HEK293 (cell line): ENCODE data around the gene C20orf144.
"Not testable (repeated sequence)": the region's sequence is repeated elsewhere in the genome, so short reads cannot be mapped to it uniquely, and the experiment has no call there.

Experiments used
- CTCF ChIA-PET: fragments of 350-600 bp; formaldehyde crosslinking; extraction: SDS; loops from one replicate; lab custom pipeline; 2021; ENCODE audit warnings: antibody characterized with exemption; lab: Yijun Ruan, JAX
- POLR2A ChIA-PET: fragments of 300-600 bp; formaldehyde crosslinking; extraction: SDS; loops from one replicate; lab custom pipeline; 2020; ENCODE audit warnings: antibody characterized with exemption, inconsistent platforms; lab: Yijun Ruan, JAX
- H3K27ac ChIP-seq: fragments of 200-500 bp; sonication (Bioruptor generic); 2 replicates; pipeline ENCODE4 v1.5.1; 2014; ENCODE audit warnings: low read depth, low read length, control low read depth, inconsistent platforms; ENCODE audit errors: extremely low read depth
- H3K36me3 ChIP-seq, 2 experiments: fragments of 200-500 bp in 1 of 2; sonication (Bioruptor generic) in 1 of 2; 1 replicate in 1 of 2; 2 replicates in 1 of 2; pipeline ENCODE4 v1.5.1; 2014 to 2017; ENCODE audit warnings: inconsistent platforms in 2 of 2, low read length in 2 of 2; ENCODE audit not compliant: control insufficient read depth in 2 of 2, insufficient read depth in 1 of 2
- H3K4me1 ChIP-seq: fragments of 200-500 bp; sonication (Bioruptor generic); 2 replicates; pipeline ENCODE4 v1.5.1; 2014; ENCODE audit warnings: mild to moderate bottlenecking, low read length, inconsistent platforms; ENCODE audit not compliant: control insufficient read depth, insufficient read depth
- H3K4me3 ChIP-seq: 2 replicates; pipeline ENCODE4 v1.5.1; 2011; ENCODE audit warnings: low read depth, mild to moderate bottlenecking, control low read depth, low read length, moderate library complexity
- H3K9me3 ChIP-seq: fragments of 200-500 bp; sonication (Bioruptor generic); 2 replicates; pipeline ENCODE4 v1.5.1; 2014; ENCODE audit warnings: low read depth, low read length, inconsistent platforms; ENCODE audit not compliant: control insufficient read depth, insufficient read depth
- FEZF1 ChIP-seq: fragments of 450-650 bp; formaldehyde crosslinking; IDR thresholded peaks from 2 replicates; pipeline ENCODE4 v1.5.1; 2016; ENCODE audit warnings: missing biosample characterization, missing genetic modification characterization
- ZBTB21 ChIP-seq: fragments of 450-650 bp; formaldehyde crosslinking; IDR thresholded peaks from 2 replicates; pipeline ENCODE4 v1.5.1; 2017; ENCODE audit warnings: missing biosample characterization, missing genetic modification characterization
- ZNF354C ChIP-seq: fragments of 450-650 bp; formaldehyde crosslinking; IDR thresholded peaks from 2 replicates; pipeline ENCODE4 v1.5.1; 2016; ENCODE audit warnings: missing biosample characterization, missing genetic modification characterization, low read depth, borderline replicate concordance
- ZNF391 ChIP-seq: fragments of 450-650 bp; formaldehyde crosslinking; IDR thresholded peaks from 2 replicates; pipeline ENCODE4 v1.5.1; 2016; ENCODE audit warnings: low read depth, missing biosample characterization, missing genetic modification characterization, borderline replicate concordance
- ZNF416 ChIP-seq: fragments of 450-650 bp; formaldehyde crosslinking; IDR thresholded peaks from 2 replicates; pipeline ENCODE4 v1.5.1; 2016; ENCODE audit warnings: missing biosample characterization, missing genetic modification characterization
- ZNF621 ChIP-seq: fragments of 450-650 bp; formaldehyde crosslinking; IDR thresholded peaks from 2 replicates; pipeline ENCODE4 v1.5.1; 2017; ENCODE audit warnings: missing biosample characterization, missing genetic modification characterization
- ZNF629 ChIP-seq: fragments of 450-650 bp; formaldehyde crosslinking; IDR thresholded peaks from 2 replicates; pipeline ENCODE4 v1.5.1; 2017; ENCODE audit warnings: missing biosample characterization, missing genetic modification characterization
- ZNF658 ChIP-seq: fragments of 450-650 bp; formaldehyde crosslinking; IDR thresholded peaks from 2 replicates; pipeline ENCODE4; 2016; ENCODE audit warnings: missing biosample characterization, missing genetic modification characterization
- ZNF776 ChIP-seq: fragments of 450-650 bp; formaldehyde crosslinking; IDR thresholded peaks from 2 replicates; pipeline ENCODE4 v1.5.0; 2017; ENCODE audit warnings: missing biosample characterization, missing genetic modification characterization, borderline replicate concordance
- ZSCAN16 ChIP-seq: fragments of 450-650 bp; formaldehyde crosslinking; IDR thresholded peaks from 2 replicates; pipeline ENCODE4 v1.5.1; 2016; ENCODE audit warnings: missing biosample characterization, missing genetic modification characterization
- ZSCAN23 ChIP-seq: fragments of 450-650 bp; formaldehyde crosslinking; IDR thresholded peaks from 2 replicates; pipeline ENCODE4 v1.5.1; 2016; ENCODE audit warnings: missing biosample characterization, missing genetic modification characterization
- TF ChIP-seq, protein P1 (sequence below): fragments of 450-650 bp; formaldehyde crosslinking; IDR thresholded peaks from 2 replicates; pipeline ENCODE4 v1.5.0; 2017; ENCODE audit warnings: missing biosample characterization, missing genetic modification characterization, borderline replicate concordance
- TF ChIP-seq, protein P2 (sequence below): fragments of 450-650 bp; formaldehyde crosslinking; IDR thresholded peaks from 2 replicates; pipeline ENCODE4 v1.5.1; 2016; ENCODE audit warnings: missing biosample characterization, missing genetic modification characterization, borderline replicate concordance
- TF ChIP-seq, protein P3 (sequence below): fragments of 450-650 bp; formaldehyde crosslinking; IDR thresholded peaks from 2 replicates; pipeline ENCODE4 v1.5.1; 2016; ENCODE audit warnings: missing biosample characterization, missing genetic modification characterization
- TF ChIP-seq, protein P4 (sequence below): fragments of 450-650 bp; formaldehyde crosslinking; IDR thresholded peaks from 2 replicates; pipeline ENCODE4 v1.5.1; 2016; ENCODE audit warnings: missing biosample characterization, missing genetic modification characterization
- TF ChIP-seq, protein P5 (sequence below): fragments of 450-650 bp; formaldehyde crosslinking; IDR thresholded peaks from 2 replicates; pipeline ENCODE4 v1.5.1; 2016; ENCODE audit warnings: missing biosample characterization, missing genetic modification characterization
- TF ChIP-seq, protein P6 (sequence below): fragments of 450-650 bp; formaldehyde crosslinking; IDR thresholded peaks from 2 replicates; pipeline ENCODE4 v1.5.1; 2016; ENCODE audit warnings: missing biosample characterization, missing genetic modification characterization, low read depth
- TF ChIP-seq, protein P7 (sequence below): fragments of 450-650 bp; formaldehyde crosslinking; IDR thresholded peaks from 2 replicates; pipeline ENCODE4 v1.5.1; 2016; ENCODE audit warnings: missing biosample characterization, missing genetic modification characterization

The C20orf144 gene

DNA sequence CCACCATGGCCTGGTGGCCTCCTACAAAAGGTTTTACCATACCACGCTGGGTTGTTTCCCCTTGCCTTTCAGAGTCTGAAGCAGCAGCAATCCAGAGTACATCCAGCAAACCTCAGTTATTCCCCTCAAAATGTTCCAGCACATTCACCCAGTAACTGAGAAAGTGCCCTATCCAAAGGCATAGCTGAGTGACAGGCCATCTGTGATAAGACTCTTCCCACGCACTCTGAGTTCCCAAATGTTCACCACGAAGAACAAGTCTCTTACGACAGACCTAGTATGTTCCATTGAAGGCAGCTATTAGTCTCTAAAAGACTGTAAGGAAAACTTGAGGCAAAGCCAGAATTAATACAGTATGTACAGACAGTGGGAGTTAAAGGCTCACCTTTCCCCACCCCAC, 31.6 kb upstream of the C20orf144 start:
- CTCF ChIA-PET = interaction anchor here (1.3 kb wide), 1 partner anchor 173 kb away, joined by 5 read pairs; no protein-coding TSS in a partner anchor

DNA sequence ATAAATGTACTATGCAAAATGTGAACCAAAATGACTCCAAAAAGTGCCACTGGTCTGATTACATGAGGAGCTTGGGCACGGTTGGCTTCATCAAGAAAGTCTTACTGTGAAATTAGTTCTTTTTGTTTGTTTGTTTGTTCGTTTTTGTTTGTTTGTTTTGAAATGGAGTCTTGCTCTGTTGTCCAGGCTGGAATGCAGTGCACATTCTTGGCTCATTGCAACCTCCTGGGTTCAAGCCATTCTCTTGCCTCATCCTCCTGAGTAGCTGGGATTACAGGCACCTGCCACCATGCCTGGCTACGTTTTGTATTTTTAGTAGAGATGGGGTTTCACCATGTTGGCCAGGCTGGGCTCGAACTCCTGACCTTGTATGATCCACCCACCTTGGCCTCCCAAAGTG, 30.2 kb upstream of the C20orf144 start:
- H3K4me1 ChIP-seq, H3K27ac ChIP-seq, H3K9me3 ChIP-seq, H3K4me3 ChIP-seq, POLR2A ChIA-PET: not testable (repeated sequence)
- CTCF ChIA-PET = interaction anchor here (1.1 to 1.3 kb wide), 2 partner anchors 27 to 174 kb away, joined by 3 to 5 read pairs; no protein-coding TSS in a partner anchor
- H3K36me3 ChIP-seq = peaks cover 11 to 56% of the 10 kb centered on the region in 2 experiments; a peak in 2 of 3 replicates

More for the DNA sequence above, 31.6 kb upstream of the C20orf144 start:
- Histone ChIP-seq H3K9me3 (no peaks in the 10 kb centered on the region), H3K27ac (no peak overlapping the region), H3K4me3 (no peak overlapping the region), H3K4me1 (no peaks in the 10 kb centered on the region), H3K36me3 (peaks cover 11 to 65% of the 10 kb centered on the region in 2 experiments; a peak in 2 of 3 replicates)
- POLR2A ChIA-PET = no interaction called here
- TF ChIP-seq, protein P1, sequence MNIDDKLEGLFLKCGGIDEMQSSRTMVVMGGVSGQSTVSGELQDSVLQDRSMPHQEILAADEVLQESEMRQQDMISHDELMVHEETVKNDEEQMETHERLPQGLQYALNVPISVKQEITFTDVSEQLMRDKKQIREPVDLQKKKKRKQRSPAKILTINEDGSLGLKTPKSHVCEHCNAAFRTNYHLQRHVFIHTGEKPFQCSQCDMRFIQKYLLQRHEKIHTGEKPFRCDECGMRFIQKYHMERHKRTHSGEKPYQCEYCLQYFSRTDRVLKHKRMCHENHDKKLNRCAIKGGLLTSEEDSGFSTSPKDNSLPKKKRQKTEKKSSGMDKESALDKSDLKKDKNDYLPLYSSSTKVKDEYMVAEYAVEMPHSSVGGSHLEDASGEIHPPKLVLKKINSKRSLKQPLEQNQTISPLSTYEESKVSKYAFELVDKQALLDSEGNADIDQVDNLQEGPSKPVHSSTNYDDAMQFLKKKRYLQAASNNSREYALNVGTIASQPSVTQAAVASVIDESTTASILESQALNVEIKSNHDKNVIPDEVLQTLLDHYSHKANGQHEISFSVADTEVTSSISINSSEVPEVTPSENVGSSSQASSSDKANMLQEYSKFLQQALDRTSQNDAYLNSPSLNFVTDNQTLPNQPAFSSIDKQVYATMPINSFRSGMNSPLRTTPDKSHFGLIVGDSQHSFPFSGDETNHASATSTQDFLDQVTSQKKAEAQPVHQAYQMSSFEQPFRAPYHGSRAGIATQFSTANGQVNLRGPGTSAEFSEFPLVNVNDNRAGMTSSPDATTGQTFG (tag by site-specific recombination) = no peak
- TF ChIP-seq FEZF1 (tag by site-specific recombination) = no peak
- TF ChIP-seq, protein P2, sequence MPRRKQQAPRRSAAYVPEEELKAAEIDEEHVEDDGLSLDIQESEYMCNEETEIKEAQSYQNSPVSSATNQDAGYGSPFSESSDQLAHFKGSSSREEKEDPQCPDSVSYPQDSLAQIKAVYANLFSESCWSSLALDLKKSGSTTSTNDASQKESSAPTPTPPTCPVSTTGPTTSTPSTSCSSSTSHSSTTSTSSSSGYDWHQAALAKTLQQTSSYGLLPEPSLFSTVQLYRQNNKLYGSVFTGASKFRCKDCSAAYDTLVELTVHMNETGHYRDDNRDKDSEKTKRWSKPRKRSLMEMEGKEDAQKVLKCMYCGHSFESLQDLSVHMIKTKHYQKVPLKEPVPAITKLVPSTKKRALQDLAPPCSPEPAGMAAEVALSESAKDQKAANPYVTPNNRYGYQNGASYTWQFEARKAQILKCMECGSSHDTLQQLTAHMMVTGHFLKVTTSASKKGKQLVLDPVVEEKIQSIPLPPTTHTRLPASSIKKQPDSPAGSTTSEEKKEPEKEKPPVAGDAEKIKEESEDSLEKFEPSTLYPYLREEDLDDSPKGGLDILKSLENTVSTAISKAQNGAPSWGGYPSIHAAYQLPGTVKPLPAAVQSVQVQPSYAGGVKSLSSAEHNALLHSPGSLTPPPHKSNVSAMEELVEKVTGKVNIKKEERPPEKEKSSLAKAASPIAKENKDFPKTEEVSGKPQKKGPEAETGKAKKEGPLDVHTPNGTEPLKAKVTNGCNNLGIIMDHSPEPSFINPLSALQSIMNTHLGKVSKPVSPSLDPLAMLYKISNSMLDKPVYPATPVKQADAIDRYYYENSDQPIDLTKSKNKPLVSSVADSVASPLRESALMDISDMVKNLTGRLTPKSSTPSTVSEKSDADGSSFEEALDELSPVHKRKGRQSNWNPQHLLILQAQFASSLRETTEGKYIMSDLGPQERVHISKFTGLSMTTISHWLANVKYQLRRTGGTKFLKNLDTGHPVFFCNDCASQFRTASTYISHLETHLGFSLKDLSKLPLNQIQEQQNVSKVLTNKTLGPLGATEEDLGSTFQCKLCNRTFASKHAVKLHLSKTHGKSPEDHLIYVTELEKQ (tag by site-specific recombination) = no peak
- no peak for TF ChIP-seq ZNF658
- TF ChIP-seq ZNF629 (tag by site-specific recombination) = no peak
- no peak for TF ChIP-seq ZBTB21
- TF ChIP-seq, protein P3, sequence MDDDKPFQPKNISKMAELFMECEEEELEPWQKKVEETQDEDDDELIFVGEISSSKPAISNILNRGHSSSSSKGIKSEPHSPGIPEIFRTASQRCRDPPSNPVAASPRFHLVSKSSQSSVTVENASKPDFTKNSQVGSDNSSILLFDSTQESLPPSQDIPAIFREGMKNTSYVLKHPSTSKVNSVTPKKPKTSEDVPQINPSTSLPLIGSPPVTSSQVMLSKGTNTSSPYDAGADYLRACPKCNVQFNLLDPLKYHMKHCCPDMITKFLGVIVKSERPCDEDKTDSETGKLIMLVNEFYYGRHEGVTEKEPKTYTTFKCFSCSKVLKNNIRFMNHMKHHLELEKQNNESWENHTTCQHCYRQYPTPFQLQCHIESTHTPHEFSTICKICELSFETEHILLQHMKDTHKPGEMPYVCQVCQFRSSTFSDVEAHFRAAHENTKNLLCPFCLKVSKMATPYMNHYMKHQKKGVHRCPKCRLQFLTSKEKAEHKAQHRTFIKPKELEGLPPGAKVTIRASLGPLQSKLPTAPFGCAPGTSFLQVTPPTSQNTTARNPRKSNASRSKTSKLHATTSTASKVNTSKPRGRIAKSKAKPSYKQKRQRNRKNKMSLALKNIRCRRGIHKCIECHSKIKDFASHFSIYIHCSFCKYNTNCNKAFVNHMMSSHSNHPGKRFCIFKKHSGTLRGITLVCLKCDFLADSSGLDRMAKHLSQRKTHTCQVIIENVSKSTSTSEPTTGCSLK (tag by site-specific recombination) = no peak
- TF ChIP-seq, protein P4, sequence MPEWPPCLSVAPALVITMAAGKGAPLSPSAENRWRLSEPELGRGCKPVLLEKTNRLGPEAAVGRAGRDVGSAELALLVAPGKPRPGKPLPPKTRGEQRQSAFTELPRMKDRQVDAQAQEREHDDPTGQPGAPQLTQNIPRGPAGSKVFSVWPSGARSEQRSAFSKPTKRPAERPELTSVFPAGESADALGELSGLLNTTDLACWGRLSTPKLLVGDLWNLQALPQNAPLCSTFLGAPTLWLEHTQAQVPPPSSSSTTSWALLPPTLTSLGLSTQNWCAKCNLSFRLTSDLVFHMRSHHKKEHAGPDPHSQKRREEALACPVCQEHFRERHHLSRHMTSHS (tag by site-specific recombination) = no peak
- no peak for TF ChIP-seq ZSCAN16
- TF ChIP-seq ZSCAN23 = no peak
- no peak for TF ChIP-seq ZNF416 (tag by site-specific recombination)
- TF ChIP-seq, protein P5, sequence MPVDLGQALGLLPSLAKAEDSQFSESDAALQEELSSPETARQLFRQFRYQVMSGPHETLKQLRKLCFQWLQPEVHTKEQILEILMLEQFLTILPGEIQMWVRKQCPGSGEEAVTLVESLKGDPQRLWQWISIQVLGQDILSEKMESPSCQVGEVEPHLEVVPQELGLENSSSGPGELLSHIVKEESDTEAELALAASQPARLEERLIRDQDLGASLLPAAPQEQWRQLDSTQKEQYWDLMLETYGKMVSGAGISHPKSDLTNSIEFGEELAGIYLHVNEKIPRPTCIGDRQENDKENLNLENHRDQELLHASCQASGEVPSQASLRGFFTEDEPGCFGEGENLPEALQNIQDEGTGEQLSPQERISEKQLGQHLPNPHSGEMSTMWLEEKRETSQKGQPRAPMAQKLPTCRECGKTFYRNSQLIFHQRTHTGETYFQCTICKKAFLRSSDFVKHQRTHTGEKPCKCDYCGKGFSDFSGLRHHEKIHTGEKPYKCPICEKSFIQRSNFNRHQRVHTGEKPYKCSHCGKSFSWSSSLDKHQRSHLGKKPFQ (tag by site-specific recombination) = no peak
- TF ChIP-seq, protein P6, sequence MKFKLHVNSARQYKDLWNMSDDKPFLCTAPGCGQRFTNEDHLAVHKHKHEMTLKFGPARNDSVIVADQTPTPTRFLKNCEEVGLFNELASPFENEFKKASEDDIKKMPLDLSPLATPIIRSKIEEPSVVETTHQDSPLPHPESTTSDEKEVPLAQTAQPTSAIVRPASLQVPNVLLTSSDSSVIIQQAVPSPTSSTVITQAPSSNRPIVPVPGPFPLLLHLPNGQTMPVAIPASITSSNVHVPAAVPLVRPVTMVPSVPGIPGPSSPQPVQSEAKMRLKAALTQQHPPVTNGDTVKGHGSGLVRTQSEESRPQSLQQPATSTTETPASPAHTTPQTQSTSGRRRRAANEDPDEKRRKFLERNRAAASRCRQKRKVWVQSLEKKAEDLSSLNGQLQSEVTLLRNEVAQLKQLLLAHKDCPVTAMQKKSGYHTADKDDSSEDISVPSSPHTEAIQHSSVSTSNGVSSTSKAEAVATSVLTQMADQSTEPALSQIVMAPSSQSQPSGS (tag by site-specific recombination) = no peak
- TF ChIP-seq ZNF391 (tag by site-specific recombination) = no peak
- TF ChIP-seq ZNF354C (tag by site-specific recombination) = no peak
- no peak for TF ChIP-seq ZNF621 (tag by site-specific recombination)
- TF ChIP-seq, protein P7, sequence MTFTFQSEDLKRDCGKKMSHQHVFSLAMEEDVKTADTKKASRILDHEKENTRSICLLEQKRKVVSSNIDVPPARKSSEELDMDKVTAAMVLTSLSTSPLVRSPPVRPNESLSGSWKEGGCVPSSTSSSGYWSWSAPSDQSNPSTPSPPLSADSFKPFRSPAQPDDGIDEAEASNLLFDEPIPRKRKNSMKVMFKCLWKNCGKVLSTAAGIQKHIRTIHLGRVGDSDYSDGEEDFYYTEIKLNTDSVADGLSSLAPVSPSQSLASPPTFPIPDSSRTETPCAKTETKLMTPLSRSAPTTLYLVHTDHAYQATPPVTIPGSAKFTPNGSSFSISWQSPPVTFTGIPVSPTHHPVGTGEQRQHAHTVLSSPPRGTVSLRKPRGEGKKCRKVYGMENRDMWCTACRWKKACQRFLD (tag by site-specific recombination) = no peak
- TF ChIP-seq ZNF776 (tag by site-specific recombination) = no peak
